Measurements from ENCODE around the gene ATP8B2.

GRCh38 chr1:154338875-154339274 lies 13.6 kb downstream of the ATP8B2 start:
- no peak for TF ChIP-seq ZZZ3 (IDR thresholded peaks at IDR 0.05; ENCODE audit: control insufficient read depth, insufficient read length, low read depth)
- TF ChIP-seq ESRRA (IDR thresholded peaks at IDR 0.05; ENCODE audit: low read length) = no peak
- TF ChIP-seq RAD21 (IDR thresholded peaks at IDR 0.05; ENCODE audit: insufficient read depth, low read depth, low read length) = no peak
- TF ChIP-seq POLR2A (IDR thresholded peaks at IDR 0.05; ENCODE audit: low read depth, low read length) = no peak
- no peak for TF ChIP-seq NFIC (IDR thresholded peaks at IDR 0.05; ENCODE audit: low read depth, low read length)
- no peak for TF ChIP-seq ZNF622 (IDR thresholded peaks at IDR 0.05)
